NT2/D1 (cell line): ENCODE results near the gene WWP2.

Source experiments
- YY1 ChIP-seq: IDR thresholded peaks from 2 replicates; pipeline ENCODE4 v1.6.1; 2011; ENCODE audit not compliant: insufficient read length, insufficient read depth
- ZNF274 ChIP-seq: IDR thresholded peaks from 2 replicates; pipeline ENCODE4 v1.6.1; 2011; ENCODE audit warnings: mild to moderate bottlenecking, low read depth, low read length

- TF ChIP-seq ZNF274, result no peak
- TF ChIP-seq YY1, result no peak
These were observed 74.1 kb downstream of the WWP2 start for GRCh38 chr16:69836257-69836656.
